Smooth muscle cell (in vitro differentiated cells): ENCODE data around the gene TWF2. TPM values are rescaled to one million over a fixed set of nuclear protein-coding genes. Genes with fewer than 3 reads are reported as not detected.

Source experiments
- DNase-seq: peaks from one replicate; lab custom pipeline; 2025; ENCODE audit not compliant: unreplicated experiment; lab: John Stamatoyannopoulos, UW
- H2AFZ ChIP-seq: fragments of 200-600 bp; sonication (generic); 2 replicates; pipeline ENCODE4 v1.6.0; 2016; ENCODE audit warnings: antibody characterized with exemption, low read depth, mild to moderate bottlenecking
- H3F3A ChIP-seq: fragments of 200-600 bp; sonication (generic); 2 replicates; pipeline ENCODE4 v1.6.0; 2017; ENCODE audit warnings: antibody characterized with exemption, low read depth
- H3K27ac ChIP-seq: fragments of 200-600 bp; sonication (generic); 2 replicates; pipeline ENCODE4 v1.5.1; 2016; ENCODE audit warnings: low read depth, mild to moderate bottlenecking
- H3K27me3 ChIP-seq: fragments of 200-600 bp; sonication (generic); 2 replicates; pipeline ENCODE4 v1.6.1; 2016; ENCODE audit warnings: low read depth, mild to moderate bottlenecking
- H3K36me3 ChIP-seq: fragments of 200-600 bp; sonication (generic); 2 replicates; pipeline ENCODE4 v1.5.1; 2016; ENCODE audit warnings: low read depth
- H3K4me1 ChIP-seq: fragments of 200-600 bp; sonication (generic); 2 replicates; pipeline ENCODE4 v1.5.1; 2016; ENCODE audit warnings: low read depth
- H3K4me2 ChIP-seq: fragments of 200-600 bp; sonication (generic); 2 replicates; pipeline ENCODE4 v1.6.0; 2016; ENCODE audit warnings: mild to moderate bottlenecking
- H3K4me3 ChIP-seq: fragments of 200-600 bp; sonication (generic); 2 replicates; pipeline ENCODE4 v1.5.1; 2016; ENCODE audit warnings: mild to moderate bottlenecking
- H3K79me2 ChIP-seq: fragments of 200-600 bp; sonication (generic); 2 replicates; pipeline ENCODE4 v1.6.0; 2016; ENCODE audit warnings: low read depth, mild to moderate bottlenecking
- H3K9ac ChIP-seq: fragments of 200-600 bp; sonication (generic); 2 replicates; pipeline ENCODE4 v1.6.0; 2016; ENCODE audit warnings: low read depth
- H3K9me3 ChIP-seq: fragments of 200-600 bp; sonication (generic); replicated peaks from 2 replicates; pipeline ENCODE4 v1.5.1; 2016; ENCODE audit warnings: low read depth
- H4K20me1 ChIP-seq: fragments of 200-600 bp; sonication (generic); 2 replicates; pipeline ENCODE4 v1.6.0; 2016; ENCODE audit warnings: low read depth
- WGBS: methylation state at CpG from one replicate; pipeline ENCODE4 v1.1.7; 2016; ENCODE audit warnings: low lambda C conversion rate; 5-methylcytosine and 5-hydroxymethylcytosine counted together
- polyA plus RNA-seq: library from polyadenylated mRNA; unstranded; fragments of >200 nt; fragmentation: Nextera tagmentation; extraction: Ambion mirVana; gene quantifications from 2 replicates; pipeline ENCODE4 v1.2.1, GENCODE V29; 2016
- total RNA-seq: library from RNA; depleted of rRNA; stranded (reverse); fragments of >200 nt; gene quantifications from 2 replicates; pipeline ENCODE4 v1.2.3, GENCODE V29; 2014
- TF ChIP-seq, protein P1 (sequence below): fragments of 200-600 bp; sonication (generic); IDR thresholded peaks from 2 replicates; pipeline ENCODE4 v1.5.1; 2017; ENCODE audit warnings: borderline replicate concordance, mild to moderate bottlenecking, antibody characterized with exemption; ENCODE audit not compliant: insufficient read depth, poor library complexity, severe bottlenecking

Gene TWF2
- total and polyA plus RNA-seq, 2 experiments from 2014 or later, result 80.9 to 96.8 TPM

DNA sequence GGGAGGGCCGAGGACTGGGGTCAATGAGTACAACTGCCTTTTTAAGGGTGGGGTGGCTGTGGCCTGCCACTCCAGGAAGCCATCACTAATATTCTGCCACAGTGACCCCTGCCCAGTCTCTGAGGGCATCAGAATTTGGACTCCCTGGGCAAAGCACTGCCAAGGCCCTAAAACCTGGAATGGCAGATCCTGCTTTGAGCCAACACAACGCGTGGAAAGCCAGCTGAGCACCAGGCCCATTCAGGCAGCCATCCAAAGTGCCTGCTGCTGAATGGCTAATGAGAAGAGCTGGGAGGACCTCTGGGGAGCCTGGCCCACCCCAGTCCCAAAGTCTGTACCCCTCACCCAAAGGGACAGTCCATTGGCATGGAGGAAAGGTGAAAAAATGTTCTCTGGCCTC, 5.0 kb downstream of the TWF2 start:
- Histone ChIP-seq H3K9ac (no peak overlapping the region), H3K4me2 (no peak overlapping the region), H3K27ac (no peak overlapping the region), H4K20me1 (peaks cover 66% of the 10 kb centered on the region), H3K27me3 (no peaks in the 10 kb centered on the region), H3K4me1 (peaks cover 11% of the 10 kb centered on the region), H3K79me2 (peaks cover 51% of the 10 kb centered on the region), H3K36me3 (no peaks in the 10 kb centered on the region), H3K9me3 (no peaks in the 10 kb centered on the region), H3K4me3 (no peak overlapping the region), H2AFZ (no peak overlapping the region), H3F3A (no peaks in the 10 kb centered on the region)
- 98% methylated on average over 3 of the region's 3 CpGs for WGBS
- no peak for DNase-seq
- TF ChIP-seq, protein P1, sequence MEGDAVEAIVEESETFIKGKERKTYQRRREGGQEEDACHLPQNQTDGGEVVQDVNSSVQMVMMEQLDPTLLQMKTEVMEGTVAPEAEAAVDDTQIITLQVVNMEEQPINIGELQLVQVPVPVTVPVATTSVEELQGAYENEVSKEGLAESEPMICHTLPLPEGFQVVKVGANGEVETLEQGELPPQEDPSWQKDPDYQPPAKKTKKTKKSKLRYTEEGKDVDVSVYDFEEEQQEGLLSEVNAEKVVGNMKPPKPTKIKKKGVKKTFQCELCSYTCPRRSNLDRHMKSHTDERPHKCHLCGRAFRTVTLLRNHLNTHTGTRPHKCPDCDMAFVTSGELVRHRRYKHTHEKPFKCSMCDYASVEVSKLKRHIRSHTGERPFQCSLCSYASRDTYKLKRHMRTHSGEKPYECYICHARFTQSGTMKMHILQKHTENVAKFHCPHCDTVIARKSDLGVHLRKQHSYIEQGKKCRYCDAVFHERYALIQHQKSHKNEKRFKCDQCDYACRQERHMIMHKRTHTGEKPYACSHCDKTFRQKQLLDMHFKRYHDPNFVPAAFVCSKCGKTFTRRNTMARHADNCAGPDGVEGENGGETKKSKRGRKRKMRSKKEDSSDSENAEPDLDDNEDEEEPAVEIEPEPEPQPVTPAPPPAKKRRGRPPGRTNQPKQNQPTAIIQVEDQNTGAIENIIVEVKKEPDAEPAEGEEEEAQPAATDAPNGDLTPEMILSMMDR, result no peak

DNA sequence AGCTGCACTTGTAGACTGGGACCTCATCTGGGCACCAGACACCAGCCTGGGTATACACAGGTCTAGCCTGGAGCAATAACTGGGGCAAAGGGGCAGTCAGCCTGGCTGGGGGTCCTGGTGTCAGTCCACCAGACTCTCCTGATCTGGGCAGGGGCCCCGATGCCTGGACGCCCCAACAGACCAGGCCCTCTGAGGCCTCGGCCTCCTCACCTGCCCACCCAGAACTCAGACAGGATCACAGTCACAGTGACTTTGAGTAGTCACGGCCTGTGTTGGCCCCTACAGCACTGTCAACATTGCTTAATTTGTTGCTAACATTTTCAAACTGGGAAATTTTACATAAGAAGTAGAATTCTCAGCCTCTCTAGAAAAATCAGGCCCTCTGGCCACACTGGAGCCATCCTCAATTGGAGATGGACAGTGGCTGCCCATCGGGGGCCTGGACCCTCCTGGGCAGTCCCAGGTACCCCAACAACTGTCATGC, 5.8 kb downstream of the TWF2 start:
- no peak for DNase-seq
- Histone ChIP-seq H3K9me3 (no peaks in the 10 kb centered on the region), H4K20me1 (peaks cover 66% of the 10 kb centered on the region), H3K27ac (no peak overlapping the region), H3K27me3 (no peaks in the 10 kb centered on the region), H3K79me2 (peaks cover 43% of the 10 kb centered on the region), H3K9ac (no peak overlapping the region), H3K4me2 (no peak overlapping the region), H2AFZ (no peak overlapping the region), H3K4me3 (no peak overlapping the region), H3K36me3 (no peaks in the 10 kb centered on the region), H3F3A (no peaks in the 10 kb centered on the region), H3K4me1 (peaks cover 6% of the 10 kb centered on the region)
- TF ChIP-seq, protein P1, result no peak
- WGBS, result 98% methylated on average over 5 of the region's 5 CpGs

DNA sequence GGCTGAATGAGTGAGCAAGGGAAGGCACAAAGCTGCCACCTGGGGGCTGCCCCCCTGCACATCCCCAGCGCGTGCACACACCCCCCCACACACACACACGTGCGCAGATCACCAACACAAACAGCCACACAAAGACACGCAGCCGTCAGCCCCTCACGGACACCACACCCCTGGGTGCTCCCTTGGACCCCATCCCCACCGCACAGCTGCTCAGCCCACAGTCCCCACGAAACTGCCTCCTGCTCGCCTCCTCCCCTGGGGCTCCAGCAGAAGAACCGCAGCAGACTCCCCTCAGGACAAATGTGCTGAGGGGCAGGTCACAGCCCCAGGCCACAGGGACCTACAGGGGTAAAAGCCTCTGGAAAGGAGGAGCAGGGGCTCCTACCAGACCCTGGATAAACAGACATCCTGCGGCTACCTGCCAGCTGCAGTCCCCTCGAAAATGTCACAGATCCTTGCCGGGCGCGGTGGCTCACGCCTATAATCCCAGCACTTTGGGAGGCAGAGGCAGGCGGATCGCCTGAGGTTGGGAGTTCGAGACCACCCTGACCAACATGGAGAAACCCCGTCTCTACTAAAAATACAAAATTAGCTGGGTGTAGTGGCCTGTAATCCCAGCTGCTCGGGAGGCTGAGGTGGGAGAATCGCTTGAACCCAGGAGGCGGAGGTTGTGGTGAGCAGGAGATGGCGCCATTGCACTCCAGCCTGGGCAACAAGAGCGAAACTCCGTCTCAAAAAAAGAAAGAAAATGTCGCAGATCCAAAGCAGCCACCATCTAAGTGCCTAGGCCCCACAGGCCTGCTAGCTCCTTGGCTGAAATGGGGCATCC, 6.5 kb downstream of the TWF2 start:
- H3K4me2 ChIP-seq, result no peak overlapping the region
- H3K4me1 ChIP-seq, result no peaks in the 10 kb centered on the region
- no peaks in the 10 kb centered on the region for H3K27me3 ChIP-seq
- H3K9me3 ChIP-seq, result no peaks in the 10 kb centered on the region
- WGBS, result 95% methylated on average over 28 of the region's 28 CpGs
- DNase-seq, result no peak
- H3F3A ChIP-seq, result no peaks in the 10 kb centered on the region
- TF ChIP-seq, protein P1, result peak; percentile 11
- H4K20me1 ChIP-seq, result peaks cover 66% of the 10 kb centered on the region
- H3K36me3 ChIP-seq, result no peaks in the 10 kb centered on the region
- peaks cover 40% of the 10 kb centered on the region for H3K79me2 ChIP-seq
- H3K4me3 ChIP-seq, result no peak overlapping the region
- no peak overlapping the region for H3K9ac ChIP-seq
- H2AFZ ChIP-seq, result no peak overlapping the region
- H3K27ac ChIP-seq, result no peak overlapping the region
